Measurements from ENCODE around the gene ADAMTS17.

ADAMTS17 gene

GRCh38 chr15:100252359-100252758, 89.4 kb downstream of the ADAMTS17 start:
- DNase-seq (ENCODE audit: low read depth) = no peak

DNA sequence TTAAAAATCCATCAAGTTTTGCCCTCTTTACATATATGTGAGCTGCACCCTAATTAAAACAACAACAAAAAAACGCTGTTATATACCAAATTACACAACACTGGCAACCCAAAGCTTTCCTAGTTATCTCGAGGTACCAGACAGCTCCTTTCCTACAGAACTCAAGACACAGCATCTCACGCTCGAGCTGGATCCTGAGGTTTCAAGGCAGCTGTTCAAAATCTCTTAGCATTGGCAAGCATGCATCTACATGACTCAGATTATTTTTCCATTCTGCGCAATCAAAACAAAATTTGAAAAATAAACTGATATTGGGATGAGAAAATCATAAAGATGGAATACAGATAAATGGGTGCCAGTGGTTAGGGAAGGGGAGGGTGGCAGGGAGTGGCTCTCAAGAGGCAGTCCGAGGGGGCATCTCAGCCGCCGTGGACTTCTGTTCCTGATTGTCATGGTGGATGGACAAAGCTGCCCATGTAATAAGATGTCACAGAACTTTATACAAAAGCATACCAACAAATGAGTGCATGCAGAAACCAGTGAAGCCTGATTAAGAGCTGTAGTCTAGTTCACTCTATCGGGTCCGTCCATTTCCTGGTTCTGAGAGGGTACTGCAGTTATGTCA, 91.5 kb downstream of the ADAMTS17 start:
- DNase-seq (ENCODE audit: low read depth) = peak; percentile 26

DNA sequence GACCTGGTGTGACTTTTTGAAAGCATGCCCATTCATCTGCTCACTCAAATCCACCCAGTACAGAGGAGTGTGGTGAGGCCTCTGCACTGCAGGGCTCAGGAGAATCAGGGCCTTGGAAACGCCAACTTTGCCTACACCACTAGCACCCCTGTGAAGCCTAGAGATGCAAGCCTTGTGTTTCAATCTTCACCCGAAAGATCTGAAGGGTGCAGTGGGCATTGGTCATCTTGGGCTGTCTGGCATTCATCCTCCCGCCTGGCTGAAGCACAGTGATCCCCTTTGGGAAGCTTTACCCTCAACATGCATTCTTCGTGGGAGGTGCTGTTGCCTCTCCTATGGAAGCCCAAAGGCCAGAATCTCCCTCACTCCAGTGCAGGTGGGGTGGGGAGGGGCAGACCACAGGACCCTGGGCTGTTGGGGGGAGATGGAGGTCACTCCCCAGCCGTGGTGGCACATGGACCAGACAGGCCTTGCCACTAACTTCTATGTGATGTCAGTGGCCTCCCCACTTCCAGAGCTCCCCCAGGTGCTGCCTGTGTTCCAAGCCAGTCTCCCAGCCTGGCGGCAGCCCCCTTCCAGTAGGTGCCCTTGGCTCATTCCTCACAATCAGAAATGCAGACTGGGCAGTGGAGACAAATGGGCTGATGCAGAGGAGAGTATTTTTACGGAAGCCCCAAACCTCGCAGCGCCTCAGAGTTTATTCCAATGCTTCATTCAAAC, 92.5 kb downstream of the ADAMTS17 start:
- no peak for DNase-seq (ENCODE audit: low read depth)

DNA sequence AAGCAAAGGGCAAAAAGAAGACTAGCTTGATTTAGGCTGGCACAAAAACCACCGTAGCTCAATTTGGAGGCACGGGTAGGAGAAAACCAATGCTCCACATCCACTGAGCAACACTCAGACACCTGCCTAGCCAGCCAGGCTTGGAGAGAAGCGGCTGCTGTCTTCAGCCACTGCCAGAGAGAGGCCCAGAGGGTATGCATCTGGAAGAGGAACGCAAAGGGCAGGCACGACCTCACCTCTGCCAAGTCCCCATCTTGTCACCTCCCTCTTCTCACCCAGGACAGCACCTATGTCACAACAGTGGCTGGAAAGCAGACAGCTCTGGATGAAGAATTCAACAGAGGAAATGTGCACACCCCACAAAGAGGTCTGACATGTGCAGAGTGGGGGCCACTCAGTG, 93.5 kb downstream of the ADAMTS17 start:
- DNase-seq (ENCODE audit: low read depth) = no peak

GRCh38 chr15:100247228-100248225, 94.2 kb downstream of the ADAMTS17 start:
- no peak for DNase-seq (ENCODE audit: low read depth)

GRCh38 chr15:100245855-100246254, 95.9 kb downstream of the ADAMTS17 start:
- no peak for DNase-seq (ENCODE audit: low read depth)

GRCh38 chr15:100245487-100245820, 96.3 kb downstream of the ADAMTS17 start:
- peak; percentile 17 for DNase-seq (ENCODE audit: low read depth)

GRCh38 chr15:100244796-100245486, 96.8 kb downstream of the ADAMTS17 start:
- no peak for DNase-seq (ENCODE audit: low read depth)

DNA sequence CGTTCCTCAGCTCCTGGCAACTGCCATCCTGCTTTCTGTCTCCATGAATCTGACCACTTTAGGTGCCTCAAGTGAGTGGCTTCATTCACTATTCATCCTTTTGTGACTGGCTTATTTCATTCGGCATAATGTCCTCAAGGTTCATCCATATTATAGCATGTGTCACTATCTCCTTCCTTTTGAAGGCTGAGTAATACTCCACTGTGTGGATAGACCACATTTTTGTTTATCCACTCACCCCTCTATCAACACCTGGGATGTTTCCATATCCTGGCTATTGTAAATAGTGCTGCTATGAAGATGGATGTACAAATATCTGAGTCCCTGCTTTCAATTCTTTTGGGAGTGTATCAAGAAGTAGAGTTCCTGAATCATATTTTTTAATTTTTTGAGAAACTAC, 98.8 kb downstream of the ADAMTS17 start:
- no peak for DNase-seq (ENCODE audit: low read depth)

DNA sequence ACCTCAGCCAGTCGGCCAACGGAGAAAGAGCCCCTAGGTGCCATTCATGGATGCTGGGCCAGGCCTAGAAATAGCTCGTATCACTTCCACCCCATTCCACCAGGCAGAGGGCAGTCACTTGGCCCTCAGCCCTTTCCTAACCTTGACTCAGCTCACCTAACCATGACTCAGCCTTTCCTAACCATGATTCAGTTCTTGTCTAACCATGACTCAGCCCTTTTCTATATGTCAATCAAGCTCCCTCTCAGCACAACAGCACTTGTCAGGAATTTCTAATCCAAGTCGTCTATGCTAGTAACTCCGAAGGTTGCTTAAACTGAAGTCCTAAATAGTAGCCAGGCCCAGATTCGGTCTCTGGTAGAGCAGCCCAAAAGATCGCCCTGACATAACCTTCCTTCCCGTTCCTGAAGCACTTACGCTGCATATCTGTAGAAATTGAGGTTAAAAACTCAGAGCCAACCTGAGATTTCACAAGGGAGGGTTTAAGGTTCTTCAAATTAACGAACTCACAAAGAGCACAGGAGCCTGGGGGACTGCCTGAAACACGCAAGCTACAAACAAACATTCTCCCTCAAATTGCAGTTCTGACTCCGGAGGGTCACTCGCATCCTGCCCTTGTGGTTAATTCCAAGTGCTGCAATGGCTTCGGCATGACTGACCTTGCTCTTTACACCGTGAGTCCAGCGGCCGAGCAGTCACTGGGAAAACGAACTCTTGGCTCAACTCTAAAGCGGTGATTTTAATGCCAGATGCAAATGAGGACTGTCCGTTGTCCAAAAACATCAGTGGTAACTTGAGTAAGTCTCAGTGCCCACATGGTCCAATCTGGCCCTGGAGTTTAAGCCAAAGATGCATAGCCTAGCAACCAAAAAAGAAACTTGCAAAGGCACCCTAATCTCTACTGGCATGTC, 99.9 kb downstream of the ADAMTS17 start:
- DNase-seq (ENCODE audit: low read depth) = peak; percentile 88

DNA sequence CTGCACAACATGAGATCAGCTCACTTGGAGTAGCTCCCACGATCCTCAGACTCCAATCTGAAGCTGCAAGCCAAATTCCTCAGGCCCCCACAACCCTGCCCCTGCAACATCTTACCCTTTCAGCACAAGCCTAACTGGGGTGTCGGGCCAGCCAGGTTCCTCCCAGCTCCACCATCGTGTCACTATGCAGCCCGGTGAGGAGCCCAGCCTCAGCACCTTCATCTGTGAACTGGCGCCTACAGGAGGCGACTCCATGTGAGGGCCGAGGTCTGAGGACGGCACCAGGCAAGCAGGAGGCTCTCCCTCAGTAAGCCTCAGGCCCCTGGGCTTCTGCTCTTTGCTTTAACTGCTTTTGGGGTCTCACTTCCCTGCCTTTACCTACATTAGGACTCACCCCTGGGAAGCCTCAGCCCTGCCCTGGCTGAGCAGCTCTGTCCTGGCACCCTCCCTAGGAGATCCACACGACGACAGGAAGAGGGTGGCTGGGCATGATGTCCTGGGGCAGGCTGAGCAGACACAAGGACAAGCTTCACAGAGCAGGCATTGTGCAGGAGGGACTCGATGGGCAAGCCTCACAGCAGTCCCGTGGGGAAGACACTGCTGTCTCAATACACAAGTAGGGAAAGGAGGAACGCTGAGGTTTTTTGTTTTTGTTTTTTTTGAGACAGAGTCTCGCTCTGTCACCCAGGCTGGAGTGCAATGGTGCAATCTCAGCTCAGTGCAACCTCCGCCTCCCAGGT, 104.6 kb downstream of the ADAMTS17 start:
- no peak for DNase-seq (ENCODE audit: low read depth)

DNA sequence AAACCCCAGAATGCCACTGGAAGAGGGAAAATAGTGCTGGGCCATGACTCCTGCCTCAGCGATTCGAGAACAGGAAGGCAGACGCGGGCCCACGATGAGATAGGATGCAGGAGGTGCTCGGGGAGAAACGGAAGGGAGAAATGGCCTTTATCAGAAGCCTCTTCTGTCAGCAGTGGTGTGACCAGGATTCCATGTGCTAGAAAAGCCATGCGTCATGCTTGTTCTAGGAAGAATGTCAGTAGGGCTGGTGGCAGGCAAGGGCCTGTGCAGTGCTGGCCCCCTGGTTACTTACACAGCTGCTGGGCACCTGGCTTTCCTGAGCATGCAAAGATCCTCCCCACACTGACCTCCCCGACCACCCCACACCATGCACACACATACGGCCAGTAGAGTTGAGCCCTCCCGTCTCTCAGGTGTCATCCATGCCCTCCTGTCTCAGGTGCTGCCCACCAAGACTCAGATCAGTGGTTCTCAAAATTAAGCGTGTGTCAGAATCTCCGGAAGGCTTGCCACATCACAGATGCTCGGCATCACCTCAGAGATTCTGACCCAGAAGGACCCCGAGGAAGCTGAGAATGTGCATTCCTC, 106.7 kb downstream of the ADAMTS17 start:
- no peak for DNase-seq (ENCODE audit: low read depth)

GRCh38 chr15:100234158-100235029, 107.4 kb downstream of the ADAMTS17 start:
- no peak for DNase-seq (ENCODE audit: low read depth)

DNA sequence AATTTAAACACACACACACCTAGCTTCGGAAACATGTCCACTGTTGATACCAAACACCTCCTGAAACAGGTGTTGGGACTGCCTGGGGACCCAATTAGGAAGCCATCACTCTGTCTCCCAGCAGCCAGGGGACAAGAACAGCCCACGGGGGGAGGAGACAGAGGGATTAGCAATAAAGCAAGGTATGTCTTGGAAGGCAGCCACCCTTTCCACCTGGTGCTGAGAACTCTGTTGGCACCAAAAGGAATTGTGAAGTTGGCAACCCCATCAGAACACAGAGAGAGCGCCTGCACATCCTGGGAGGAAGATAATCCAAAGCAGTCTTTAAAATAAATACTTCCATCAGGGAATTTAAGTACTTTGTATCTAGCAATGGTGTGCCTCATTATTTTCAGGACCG, 111.0 kb downstream of the ADAMTS17 start:
- no peak for DNase-seq (ENCODE audit: low read depth)

GRCh38 chr15:100229181-100230163, 112.3 kb downstream of the ADAMTS17 start:
- DNase-seq (ENCODE audit: low read depth) = no peak

DNA sequence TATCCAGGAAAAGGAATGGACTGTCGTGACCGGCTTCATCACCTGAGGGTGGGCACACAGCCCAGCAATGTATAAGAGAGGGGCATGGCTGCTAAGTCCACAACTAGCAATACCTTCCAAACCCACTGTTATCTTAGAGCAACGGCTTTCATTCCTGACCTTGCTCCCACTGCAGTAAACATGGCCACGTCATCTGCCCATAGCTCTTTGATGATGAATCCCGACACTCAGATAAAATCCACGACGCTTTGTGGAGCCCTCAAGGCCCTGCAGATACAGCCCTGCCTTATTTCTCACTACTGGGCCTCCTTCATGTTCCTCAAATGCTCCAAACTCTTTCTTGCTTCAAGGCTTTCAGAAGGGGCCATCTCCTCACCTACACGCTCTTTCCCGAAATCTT, 114.0 kb downstream of the ADAMTS17 start:
- no peak for DNase-seq (ENCODE audit: low read depth)

- no peak for DNase-seq (ENCODE audit: low read depth)
Measured at GRCh38 chr15:100226107-100226506, 115.7 kb downstream of the ADAMTS17 start.

Data from fibroblast of gingiva (primary cell).